Thymus (tissue), 14 donors: ENCODE data around the gene ABCA1. TPM values are rescaled to one million over a fixed set of nuclear protein-coding genes. Genes with fewer than 3 reads are reported as not detected.
"Not testable (repeated sequence)": the region's sequence is repeated elsewhere in the genome, so short reads cannot be mapped to it uniquely, and the experiment has no call there.

Source experiments
- DNase-seq, 9 donors: peaks; one replicate each; pipeline ENCODE4 v3.0.0-alpha.2; 2013; ENCODE audit warnings: low spot score in 9 of 9, low read depth in 6 of 9, missing footprints in 1 of 9
- H3K27ac ChIP-seq, 2 donors: one replicate each; pipeline ENCODE4 v1.5.1; 2013; ENCODE audit warnings: control low read depth in 1 of 2, low read depth in 1 of 2, low read length in 1 of 2, mild to moderate bottlenecking in 1 of 2, moderate library complexity in 1 of 2
- H3K27me3 ChIP-seq, 2 donors: one replicate each; pipeline ENCODE4 v1.5.1; 2013; ENCODE audit warnings: low read length in 1 of 2; ENCODE audit not compliant: control insufficient read depth in 2 of 2, insufficient read depth in 1 of 2
- H3K36me3 ChIP-seq, 2 donors: one replicate each; pipeline ENCODE4 v1.5.1; 2013; ENCODE audit warnings: low read length in 1 of 2, mild to moderate bottlenecking in 1 of 2, moderate library complexity in 1 of 2; ENCODE audit not compliant: control insufficient read depth in 2 of 2, insufficient read depth in 2 of 2
- H3K4me1 ChIP-seq, 2 donors: one replicate each; pipeline ENCODE4 v1.5.1; 2013; ENCODE audit warnings: low read length in 2 of 2; ENCODE audit not compliant: control insufficient read depth in 2 of 2, insufficient read depth in 2 of 2
- H3K4me3 ChIP-seq, 2 donors: one replicate each; pipeline ENCODE4 v1.5.1; 2013; ENCODE audit warnings: low read length in 2 of 2, control low read depth in 1 of 2, mild to moderate bottlenecking in 1 of 2
- H3K9me3 ChIP-seq, 2 donors: one replicate each; pipeline ENCODE4 v1.5.1; 2013; ENCODE audit warnings: low read length in 1 of 2, mild to moderate bottlenecking in 1 of 2; ENCODE audit not compliant: control insufficient read depth in 2 of 2, insufficient read depth in 1 of 2
- WGBS: extraction: QIAGEN DNeasy Blood & Tissue Kit; methylation state at CpG from one replicate; pipeline ENCODE4 v1.1.7; 2013; 5-methylcytosine and 5-hydroxymethylcytosine counted together
- long read RNA-seq, 10 donors: transcript quantifications; one replicate each; lab custom pipeline, GENCODE V29; 2026
- polyA plus RNA-seq: library from polyadenylated mRNA; stranded (reverse); fragments of 200-250 nt; gene quantifications from one replicate; pipeline ENCODE4 v1.2.3, GENCODE V29; 2013
- total RNA-seq: library from RNA; stranded (reverse); fragments of 120-200 nt; gene quantifications from one replicate; pipeline ENCODE4 v1.2.4, GENCODE V29; 2013
- donor health status: healthy.

ABCA1 gene, protein sequence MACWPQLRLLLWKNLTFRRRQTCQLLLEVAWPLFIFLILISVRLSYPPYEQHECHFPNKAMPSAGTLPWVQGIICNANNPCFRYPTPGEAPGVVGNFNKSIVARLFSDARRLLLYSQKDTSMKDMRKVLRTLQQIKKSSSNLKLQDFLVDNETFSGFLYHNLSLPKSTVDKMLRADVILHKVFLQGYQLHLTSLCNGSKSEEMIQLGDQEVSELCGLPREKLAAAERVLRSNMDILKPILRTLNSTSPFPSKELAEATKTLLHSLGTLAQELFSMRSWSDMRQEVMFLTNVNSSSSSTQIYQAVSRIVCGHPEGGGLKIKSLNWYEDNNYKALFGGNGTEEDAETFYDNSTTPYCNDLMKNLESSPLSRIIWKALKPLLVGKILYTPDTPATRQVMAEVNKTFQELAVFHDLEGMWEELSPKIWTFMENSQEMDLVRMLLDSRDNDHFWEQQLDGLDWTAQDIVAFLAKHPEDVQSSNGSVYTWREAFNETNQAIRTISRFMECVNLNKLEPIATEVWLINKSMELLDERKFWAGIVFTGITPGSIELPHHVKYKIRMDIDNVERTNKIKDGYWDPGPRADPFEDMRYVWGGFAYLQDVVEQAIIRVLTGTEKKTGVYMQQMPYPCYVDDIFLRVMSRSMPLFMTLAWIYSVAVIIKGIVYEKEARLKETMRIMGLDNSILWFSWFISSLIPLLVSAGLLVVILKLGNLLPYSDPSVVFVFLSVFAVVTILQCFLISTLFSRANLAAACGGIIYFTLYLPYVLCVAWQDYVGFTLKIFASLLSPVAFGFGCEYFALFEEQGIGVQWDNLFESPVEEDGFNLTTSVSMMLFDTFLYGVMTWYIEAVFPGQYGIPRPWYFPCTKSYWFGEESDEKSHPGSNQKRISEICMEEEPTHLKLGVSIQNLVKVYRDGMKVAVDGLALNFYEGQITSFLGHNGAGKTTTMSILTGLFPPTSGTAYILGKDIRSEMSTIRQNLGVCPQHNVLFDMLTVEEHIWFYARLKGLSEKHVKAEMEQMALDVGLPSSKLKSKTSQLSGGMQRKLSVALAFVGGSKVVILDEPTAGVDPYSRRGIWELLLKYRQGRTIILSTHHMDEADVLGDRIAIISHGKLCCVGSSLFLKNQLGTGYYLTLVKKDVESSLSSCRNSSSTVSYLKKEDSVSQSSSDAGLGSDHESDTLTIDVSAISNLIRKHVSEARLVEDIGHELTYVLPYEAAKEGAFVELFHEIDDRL (N-terminal part only)
- total RNA-seq (14.6 TPM), polyA plus RNA-seq (25.9 TPM)
- long read RNA-seq, donor 1 = 0 reads
- long read RNA-seq, donor 2 = 0 reads
- long read RNA-seq, donor 3 = 0 reads
- long read RNA-seq, donor 4 = 0 reads
- long read RNA-seq, donor 5 = 0 reads
- long read RNA-seq, donor 6 = 0 reads
- long read RNA-seq, donor 7 = 0 reads
- long read RNA-seq, donor 8 = 0 reads
- long read RNA-seq, donor 9 = 0 reads
- long read RNA-seq, donor 10 = 0 reads

DNA sequence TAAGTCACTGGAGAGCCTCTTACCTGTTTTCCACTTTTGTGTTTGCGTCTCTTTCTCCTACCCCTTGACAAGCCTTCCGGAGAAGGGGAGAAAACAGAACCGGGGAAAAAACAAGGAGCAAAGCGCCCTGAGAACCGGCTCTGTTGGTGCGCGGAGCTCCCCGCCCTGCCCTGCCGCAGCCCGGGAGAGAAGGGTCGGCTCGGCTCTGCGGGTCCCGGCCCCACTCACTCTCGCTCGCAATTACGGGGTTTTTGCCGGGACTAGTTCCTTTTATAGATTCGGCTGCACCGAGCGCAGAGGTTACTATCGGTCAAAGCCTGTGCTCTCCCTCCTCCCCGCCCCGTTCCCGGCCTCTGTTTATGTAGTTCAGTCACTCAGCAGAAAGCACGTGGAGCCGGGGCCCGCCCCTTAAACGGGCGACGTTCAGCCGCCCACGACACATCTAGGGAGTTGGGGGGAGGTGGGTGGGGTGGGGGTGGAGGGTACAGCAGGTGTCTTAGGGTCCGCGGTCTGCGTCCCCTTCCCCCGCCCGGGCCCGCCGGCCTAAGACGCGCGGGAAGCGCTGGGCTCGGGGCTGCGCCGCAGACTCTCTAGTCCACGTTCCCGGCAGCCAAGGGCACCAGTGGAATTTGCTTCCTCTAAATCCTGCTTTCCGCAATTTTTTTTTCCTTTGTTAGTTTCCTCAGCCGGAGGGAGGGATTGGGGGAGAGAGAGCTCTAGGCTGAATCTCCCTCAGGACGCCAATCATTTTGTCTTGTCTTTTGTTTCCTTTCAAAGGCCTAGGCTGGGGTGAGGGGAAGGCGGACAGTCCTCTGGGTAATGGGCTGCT is at the start of gene ABCA1:
TSS of gene ABCA1 (minus strand) at position 244 of the 829 bp plus-strand sequence. CDS start 24,476 bp downstream, outside the sequence.
- Histone ChIP-seq H3K27me3 (peaks cover 0 to 16% of the 10 kb centered on the region in 2 donors), H3K4me1 (peaks cover 12 to 24% of the 10 kb centered on the region in 2 donors), H3K27ac (peak within 1 kb of the TSS; percentile 86 to 94), H3K36me3 (no peaks in the 10 kb centered on the region), H3K4me3 (peak within 1 kb of the TSS; percentile 85 to 95), H3K9me3 (peaks cover 0 to 4% of the 10 kb centered on the region in 2 donors)
- DNase-seq = peak; percentile 74 to 93 (median 83)
- WGBS = 8% methylated on average over 52 of the region's 53 CpGs

DNA sequence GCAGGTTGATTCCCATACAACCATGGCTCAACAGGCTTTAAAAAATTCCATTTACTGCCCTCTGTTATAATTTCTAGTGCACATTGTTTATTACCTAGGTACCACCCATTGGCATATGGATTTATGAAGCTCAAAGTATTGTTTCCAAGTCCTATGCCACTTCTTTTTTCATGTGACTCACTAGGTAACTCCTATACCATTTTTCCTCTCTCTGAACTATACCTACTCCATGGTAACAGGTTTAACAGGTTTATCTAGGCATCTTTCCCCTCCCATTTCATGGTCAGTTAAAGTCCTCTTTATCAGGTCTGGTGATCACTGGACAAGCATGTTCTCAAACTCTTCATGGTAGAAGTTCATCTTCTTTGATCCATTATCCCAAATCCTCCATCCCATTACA is 49.6 kb upstream of the ABCA1 start:
- no peaks in the 10 kb centered on the region for H3K9me3 ChIP-seq

DNA sequence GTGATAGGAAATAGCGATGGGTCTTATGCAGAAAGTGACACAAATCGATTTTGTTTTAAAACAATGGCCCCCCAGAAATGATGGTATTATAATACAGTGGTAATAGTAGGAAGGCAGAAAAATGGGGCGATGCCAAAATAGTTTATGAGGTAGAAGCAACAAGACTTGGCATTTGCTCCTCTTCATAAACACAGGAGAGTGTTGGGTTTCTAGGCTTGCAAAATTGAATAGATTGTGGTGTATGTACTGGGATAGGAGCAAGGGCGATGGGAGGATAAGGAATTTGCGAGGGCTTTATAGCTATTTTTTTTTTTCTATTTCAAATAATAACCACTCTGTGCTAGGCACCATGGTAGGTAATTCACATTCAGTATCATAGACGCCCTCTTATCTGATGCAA is 49.2 kb upstream of the ABCA1 start:
- 98% methylated on average over 6 of the region's 6 CpGs for WGBS
- H3K27ac ChIP-seq = no peak overlapping the region
- H3K9me3 ChIP-seq = no peaks in the 10 kb centered on the region
- no peaks in the 10 kb centered on the region for H3K27me3 ChIP-seq
- no peak overlapping the region for H3K4me3 ChIP-seq
- no peak for DNase-seq
- no peaks in the 10 kb centered on the region for H3K36me3 ChIP-seq
- peaks cover 7 to 19% of the 10 kb centered on the region in 2 donors for H3K4me1 ChIP-seq

More for the DNA sequence above, 49.6 kb upstream of the ABCA1 start:
- H3K4me3 ChIP-seq = no peak overlapping the region
- no peak for DNase-seq
- H3K36me3 ChIP-seq = no peaks in the 10 kb centered on the region
- H3K4me1 ChIP-seq = peaks cover 11 to 23% of the 10 kb centered on the region in 2 donors
- H3K27ac ChIP-seq = no peak overlapping the region
- no peaks in the 10 kb centered on the region for H3K27me3 ChIP-seq

DNA sequence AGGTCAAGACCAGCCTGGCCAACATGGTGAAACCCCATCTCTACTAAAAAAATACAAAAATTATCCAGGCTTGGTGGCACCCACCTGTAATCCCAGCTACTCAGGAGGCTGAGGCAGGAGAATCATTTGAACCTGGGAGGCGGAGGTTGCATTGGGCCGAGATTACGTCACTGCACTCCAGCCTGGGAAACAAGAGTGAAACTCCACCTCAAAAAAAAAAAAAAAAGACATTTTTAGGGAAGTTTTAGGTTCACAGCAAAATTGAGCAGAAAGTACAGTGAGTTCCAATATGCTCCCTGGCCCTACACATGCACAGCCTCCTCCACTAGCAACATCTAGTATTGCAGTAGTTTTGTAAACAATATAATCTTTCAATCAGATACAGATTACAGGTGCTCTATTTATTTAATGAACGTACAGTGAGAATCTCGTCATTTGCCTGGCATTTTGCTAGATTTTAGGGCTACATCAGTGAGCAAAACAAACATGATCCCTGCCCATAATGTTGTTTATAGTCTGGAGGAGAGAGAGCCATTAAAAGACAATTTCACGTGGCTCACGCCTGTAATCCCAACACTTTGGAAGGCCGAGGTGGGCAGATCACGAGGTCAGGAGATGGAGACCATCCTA is 48.1 kb upstream of the ABCA1 start:
- not testable (repeated sequence) for H3K4me1 ChIP-seq, H3K9me3 ChIP-seq, H3K27me3 ChIP-seq, DNase-seq, H3K36me3 ChIP-seq, H3K4me3 ChIP-seq, H3K27ac ChIP-seq
- WGBS = 94% methylated on average over 9 of the region's 9 CpGs

DNA sequence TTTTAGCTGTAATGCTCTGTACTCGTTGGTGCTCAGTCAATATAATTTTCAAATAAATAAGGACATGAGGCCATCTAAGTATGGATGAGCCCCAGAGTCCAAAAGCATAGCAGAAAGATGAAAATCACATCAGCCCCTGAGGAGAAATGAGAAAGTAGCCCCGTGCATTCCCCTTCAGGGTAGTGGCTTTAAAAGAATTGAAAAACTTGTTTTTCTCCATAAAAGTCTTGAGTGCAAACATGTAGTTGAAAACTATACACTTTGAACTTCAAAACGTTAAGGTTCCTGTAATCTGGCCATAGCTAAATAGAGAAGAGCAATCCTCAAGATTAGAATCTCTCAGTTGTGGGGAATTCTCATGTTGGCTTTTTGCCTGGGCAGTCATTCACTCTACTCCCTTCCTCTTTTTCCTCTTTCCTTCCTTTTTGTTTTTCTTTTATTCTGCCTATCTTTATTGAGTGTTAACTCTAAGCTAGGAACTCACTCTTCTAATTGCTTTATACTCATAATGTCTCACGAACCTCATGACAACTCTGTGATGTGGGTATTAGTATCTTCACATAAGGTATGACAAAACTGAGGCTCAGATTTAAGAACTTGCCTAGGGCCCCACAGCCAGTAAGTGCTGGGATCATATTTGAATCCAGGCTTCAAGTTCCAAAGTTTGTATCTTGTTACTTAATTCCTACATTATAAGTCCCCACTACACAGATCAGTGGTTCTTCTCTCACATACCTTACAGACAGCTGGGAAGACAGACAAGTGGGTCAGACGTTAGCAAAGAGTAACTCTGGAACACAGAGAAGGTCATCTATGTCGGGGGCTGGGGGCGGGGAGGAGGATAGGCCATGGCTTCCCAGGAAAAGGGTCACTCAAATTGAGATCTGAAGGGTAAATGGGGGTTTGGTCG is 46.4 kb upstream of the ABCA1 start:
- Histone ChIP-seq H3K9me3 (no peaks in the 10 kb centered on the region), H3K27me3 (no peaks in the 10 kb centered on the region), H3K4me3 (no peak overlapping the region), H3K4me1 (peaks cover 10 to 14% of the 10 kb centered on the region in 2 donors), H3K36me3 (no peaks in the 10 kb centered on the region), H3K27ac (no peak overlapping the region)
- 70% methylated on average over 8 of the region's 8 CpGs for WGBS
- no peak for DNase-seq

DNA sequence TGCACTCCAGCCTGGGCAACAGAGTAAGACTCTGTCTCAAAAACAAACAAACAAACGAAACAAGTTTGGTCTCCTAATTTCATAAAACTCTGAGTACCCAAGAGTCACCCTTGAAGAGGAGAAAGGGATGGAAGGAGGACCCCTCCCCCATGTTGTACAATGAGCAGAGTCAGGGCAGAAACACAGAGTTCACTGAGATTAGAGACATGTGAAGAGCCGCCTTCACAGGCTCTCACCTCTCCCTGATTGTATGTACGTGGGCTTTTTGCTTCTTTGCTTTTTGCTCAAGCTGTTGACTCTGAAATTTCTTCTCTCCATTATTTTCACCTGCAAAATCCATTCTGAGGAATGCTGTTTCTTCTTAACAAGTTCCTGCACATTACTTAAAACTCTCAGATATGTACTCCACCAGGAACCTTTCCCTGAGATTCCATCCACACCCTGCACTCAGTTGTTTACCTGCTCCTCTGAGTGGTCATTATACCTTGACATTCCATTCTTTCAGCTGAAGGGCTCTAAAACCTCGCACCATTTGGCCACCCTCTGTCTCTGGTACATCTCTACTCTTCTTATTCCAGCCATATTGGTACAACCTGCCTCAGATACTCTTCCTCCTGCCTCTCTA is 44.4 kb upstream of the ABCA1 start:
- H3K27ac ChIP-seq = no peak overlapping the region
- no peaks in the 10 kb centered on the region for H3K27me3 ChIP-seq
- H3K4me1 ChIP-seq = peaks cover 17 to 31% of the 10 kb centered on the region in 2 donors
- WGBS = 96% methylated on average over 4 of the region's 4 CpGs
- DNase-seq = no peak
- no peaks in the 10 kb centered on the region for H3K36me3 ChIP-seq
- no peak overlapping the region for H3K4me3 ChIP-seq
- H3K9me3 ChIP-seq = peaks cover 0 to 6% of the 10 kb centered on the region in 2 donors

DNA sequence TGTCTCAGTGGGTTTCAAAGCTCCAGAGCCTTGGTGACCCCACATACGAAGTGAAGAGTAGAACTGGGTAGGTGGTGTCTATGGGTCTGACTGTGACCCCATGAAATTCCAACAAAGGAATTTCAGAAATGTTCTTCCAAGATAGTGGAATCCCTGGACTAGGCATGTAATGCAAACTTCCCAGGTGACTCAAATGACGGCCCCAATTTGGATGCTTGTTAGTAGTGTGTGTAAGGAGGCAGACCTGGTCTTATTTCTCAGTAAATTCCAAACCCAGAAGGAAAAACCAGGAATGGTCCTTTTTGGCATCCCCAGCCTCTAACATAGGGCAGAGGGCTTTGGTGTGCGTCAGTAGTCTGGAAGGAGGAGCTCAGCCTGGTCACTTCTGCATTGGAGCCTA is 43.6 kb upstream of the ABCA1 start:
- no peaks in the 10 kb centered on the region for H3K36me3 ChIP-seq
- peaks cover 0 to 6% of the 10 kb centered on the region in 2 donors for H3K9me3 ChIP-seq
- no peak overlapping the region for H3K4me3 ChIP-seq
- H3K27ac ChIP-seq = no peak overlapping the region
- WGBS = 96% methylated on average over 3 of the region's 3 CpGs
- H3K27me3 ChIP-seq = no peaks in the 10 kb centered on the region
- H3K4me1 ChIP-seq = peaks cover 17 to 31% of the 10 kb centered on the region in 2 donors
- DNase-seq = no peak
